ENCODE results near the gene NFATC2.

NFATC2 gene

GRCh38 chr20:51426718-51427650 is 115.5 kb downstream of the NFATC2 start:
- DNase-seq = no peak

- no peak for DNase-seq
Measured at GRCh38 chr20:51425347-51426106, 117.0 kb downstream of the NFATC2 start.

DNA sequence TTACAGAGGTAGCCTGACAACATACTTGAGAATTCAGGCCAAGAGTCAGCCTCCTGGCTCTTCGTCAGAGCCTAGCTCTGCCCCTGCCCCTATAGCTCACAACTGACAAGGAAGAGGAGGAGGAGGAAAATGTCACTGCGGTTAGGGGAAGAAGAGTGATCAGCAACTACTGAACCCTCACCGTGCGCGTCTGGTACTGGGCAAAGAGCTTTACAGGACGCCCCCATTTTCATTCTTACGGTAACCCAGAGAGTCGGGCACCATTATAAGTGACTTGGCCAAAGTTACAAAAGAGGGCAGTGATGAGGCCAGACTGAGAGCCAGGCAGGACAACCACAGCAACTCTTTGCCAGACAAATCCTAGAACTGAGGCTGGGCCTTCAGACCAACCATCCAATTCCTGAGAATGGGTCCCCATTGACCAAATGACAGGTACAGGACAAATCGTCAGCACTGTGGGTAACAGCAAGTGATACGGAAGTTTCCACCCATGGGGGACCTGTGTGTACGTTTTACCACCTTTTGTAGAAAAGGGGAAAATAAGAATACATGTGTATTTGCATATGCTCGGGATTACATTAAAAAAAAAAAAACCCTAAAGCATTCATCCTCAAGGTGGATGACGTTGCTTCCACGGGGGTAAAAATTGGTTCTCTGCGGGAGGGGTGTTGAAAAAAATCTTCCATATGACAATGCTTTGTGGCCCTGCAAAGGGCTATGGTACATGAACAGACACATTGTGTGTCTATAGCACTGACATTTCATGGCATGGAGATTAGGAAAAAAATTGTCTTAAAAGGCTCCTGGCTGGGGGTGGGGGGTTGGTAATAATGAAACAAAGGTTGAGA is 118.0 kb downstream of the NFATC2 start:
- DNase-seq = no peak

DNA sequence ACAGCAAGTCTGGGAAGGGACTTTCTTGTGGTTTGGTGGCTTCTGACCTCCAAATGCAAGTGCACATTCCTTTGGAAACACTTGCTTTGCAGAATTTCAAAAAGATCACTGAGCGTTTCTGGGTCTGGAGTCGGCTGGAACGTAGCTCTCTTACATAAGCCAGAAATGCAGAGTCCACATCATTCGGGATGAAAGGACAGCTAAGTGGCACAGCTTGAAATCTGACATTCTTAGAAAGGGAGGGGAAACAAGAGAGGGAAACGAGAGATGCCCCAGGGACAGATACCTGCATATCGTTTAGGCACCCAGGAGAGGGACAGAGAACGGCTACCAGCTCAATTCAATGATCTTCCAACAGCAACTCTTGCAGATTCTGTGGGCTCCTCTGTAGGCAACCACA is 118.7 kb downstream of the NFATC2 start:
- DNase-seq = no peak

DNA sequence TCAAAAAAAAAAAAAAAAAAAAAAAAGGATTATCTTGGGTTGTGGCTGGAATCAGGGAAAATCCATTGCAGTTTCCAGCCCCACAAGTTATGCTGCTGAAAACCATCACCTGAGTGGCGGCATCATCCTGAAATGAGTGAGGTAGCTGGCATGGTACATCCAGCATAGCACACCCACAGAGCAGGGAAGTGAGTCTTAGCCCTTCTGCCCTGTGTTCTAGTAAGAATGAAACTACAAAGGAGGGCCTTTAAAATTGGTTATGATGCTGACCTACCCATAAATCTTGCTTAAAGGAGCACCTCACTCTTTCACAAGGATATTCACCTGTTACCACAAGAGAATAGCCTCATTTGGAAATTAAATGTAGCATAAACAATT is 119.2 kb downstream of the NFATC2 start:
- no peak for DNase-seq

- no peak for DNase-seq
Measured at GRCh38 chr20:51422514-51423289, 119.8 kb downstream of the NFATC2 start.

GRCh38 chr20:51420805-51421204 is 121.7 kb downstream of the NFATC2 start:
- no peak for DNase-seq

DNA sequence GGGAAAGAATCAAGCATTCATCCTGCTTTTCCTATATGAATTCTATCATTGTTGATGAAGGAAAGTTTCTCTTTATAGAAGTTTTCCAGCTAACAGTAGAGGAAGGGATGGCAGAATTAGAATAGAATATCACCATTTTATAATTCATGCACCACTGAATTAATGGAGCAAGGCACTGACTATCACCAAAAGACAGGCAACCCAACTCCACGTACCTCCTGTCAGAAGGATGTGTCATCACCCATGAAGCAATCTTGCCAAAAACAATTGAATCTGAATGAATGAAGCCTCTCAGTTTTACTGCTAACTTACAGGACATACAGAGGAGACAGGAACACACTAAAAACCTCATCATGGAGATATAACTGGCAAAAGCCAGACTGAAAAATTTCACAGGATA is 122.4 kb downstream of the NFATC2 start:
- no peak for DNase-seq

DNA sequence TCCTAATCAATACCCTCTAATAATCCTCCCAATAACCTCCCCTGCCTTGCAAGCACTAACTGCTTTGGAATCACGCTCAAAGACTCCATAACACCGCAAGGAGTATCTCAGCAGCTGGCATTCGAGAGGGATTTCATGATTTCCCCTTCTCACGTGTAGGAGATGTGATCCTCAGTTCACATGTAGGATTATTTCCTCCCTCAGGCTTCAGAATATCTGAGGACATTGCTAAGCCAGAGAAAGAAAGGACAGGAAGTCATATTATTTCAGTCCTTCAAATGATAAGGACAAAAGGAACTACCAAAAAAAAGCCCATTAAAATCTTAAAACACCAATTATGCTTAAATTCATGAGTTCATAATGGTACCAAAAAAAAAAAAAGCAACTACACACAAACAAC is 122.9 kb downstream of the NFATC2 start:
- DNase-seq = no peak

GRCh38 chr20:51419231-51419630 is 123.3 kb downstream of the NFATC2 start:
- DNase-seq = no peak

DNA sequence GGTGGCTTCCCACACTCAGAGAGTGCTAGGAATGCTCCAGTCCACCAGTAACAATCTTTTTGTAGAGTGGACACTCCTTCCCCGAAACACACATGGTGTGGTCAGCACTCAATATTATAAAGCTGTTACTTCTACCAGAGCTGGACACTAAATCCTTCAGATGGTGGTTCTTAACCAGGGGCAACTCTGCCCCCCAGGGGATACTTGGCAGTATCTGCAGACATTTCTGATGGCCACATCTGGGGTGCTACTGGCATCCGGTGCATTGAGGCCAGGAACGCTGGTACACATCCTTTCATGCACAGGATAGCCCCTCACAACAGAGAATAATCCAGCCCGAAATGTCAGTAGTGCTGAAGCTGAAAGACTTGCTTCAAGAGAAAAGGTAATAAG is 124.4 kb downstream of the NFATC2 start:
- no peak for DNase-seq

- no peak for DNase-seq
Measured at GRCh38 chr20:51417250-51418136, 125.0 kb downstream of the NFATC2 start.

DNA sequence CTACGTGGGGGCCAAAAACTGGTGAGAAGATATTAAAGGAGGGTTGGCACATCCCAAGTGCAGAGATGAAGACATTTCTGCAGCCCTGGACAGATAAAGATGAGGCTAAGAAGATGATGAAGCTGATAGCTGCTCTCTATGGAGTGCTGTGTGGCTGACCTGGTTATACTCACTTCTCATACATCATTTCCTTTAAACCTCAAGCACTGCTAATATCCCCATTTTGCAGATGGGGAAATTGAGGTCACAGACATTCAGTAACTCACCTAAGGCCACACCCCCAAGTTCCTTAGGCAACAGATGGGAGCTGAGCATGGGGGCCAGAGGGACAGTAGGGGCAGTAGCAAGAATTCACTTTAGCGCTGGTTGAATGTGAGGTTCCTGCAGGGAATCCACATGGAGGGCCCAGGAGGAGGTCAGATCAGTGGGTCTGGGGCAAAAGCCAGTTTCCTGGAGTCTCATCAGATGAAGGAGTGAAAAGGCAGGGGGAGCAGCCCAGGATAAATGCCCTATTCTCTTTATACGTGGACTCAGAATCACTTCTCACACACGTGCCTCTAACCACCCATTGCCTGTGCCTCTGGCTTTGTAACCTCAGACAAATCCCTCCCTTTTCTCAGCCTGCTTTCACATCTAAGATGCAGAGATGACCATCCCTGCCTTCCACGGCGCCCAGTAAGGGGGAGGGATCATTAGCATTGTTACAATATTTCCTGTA is 125.8 kb downstream of the NFATC2 start:
- DNase-seq = no peak

- DNase-seq = no peak
Measured at GRCh38 chr20:51413857-51414256, 128.7 kb downstream of the NFATC2 start.

DNA sequence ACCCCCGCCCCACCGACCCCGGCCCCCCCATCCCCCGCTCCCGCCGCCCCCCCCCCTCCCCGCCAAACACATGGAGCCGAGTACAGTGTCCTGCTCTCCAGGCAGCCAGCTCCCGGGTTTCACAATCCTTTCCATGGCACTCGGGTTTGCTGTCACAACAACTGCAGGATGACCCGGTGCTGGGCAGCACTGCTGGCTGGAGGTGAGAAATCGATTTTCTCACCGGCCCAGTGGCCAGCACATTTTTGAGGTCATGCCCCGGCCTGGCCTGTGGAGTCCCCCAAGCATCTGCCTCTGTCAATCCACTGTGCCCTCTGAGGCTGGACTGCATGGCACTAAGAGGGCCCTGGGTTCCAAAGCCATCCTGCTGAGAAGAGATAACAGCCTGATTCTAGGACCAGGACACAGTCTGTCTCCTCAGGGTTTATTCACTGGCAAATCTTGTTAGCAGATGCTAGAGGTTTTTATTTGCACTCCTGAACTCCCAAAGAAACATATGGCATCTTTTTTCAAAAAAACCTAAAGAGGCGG is 129.5 kb downstream of the NFATC2 start:
- DNase-seq = no peak

GRCh38 chr20:51412333-51412871 is 130.1 kb downstream of the NFATC2 start:
- DNase-seq = no peak

DNA sequence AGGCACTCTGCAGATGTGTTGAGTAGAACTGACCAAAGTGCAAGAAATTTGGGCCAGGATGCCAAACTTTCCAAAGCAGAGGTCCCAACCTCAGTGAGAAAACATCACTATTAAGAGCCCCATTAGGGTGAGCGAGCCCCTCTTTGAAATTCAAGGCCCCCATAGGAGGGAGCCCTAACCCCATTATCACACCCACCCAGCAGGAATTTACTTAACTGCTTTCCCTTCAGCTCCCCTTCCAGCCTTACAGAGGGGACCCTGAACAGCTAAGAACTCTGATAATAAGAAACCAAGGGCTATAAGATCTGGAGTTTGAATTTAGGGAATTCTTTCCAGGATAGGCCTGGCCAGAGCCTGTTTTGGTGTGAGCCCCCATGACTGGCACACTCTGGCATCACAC is 130.6 kb downstream of the NFATC2 start:
- DNase-seq = no peak

DNA sequence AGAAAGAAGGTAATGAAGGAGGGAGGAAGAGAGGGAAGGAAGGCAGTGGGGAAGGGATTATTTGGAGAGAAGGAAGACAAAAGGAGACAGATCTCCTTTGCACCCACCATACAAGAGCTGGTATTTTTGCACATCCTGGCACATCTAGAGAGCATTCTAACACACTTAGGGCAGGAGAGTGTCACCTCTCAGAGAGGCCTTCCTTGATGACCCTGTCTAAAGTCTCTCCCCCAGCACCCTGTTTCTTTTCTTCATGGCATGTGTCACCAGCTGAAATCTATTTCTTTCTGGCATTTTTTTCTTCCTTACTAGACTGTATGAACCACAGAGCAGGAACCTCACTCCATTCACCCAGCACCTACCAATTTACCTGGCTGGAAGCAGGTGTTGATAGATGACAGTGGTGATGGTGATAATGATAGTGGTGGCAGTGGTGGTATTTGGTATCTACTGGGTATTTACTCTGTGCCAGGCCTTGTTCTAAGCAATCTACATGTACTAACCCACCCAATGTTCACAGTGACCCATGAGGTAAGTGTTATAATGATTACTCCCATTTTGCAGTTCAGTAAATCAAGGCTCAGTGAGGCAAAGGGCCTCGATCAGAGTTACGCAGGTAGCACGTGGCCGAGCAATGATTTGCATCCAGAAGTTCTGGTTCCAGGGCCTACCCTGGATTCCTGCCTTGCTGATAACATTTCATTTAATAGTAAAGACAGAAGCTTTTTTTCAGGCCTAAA is 131.8 kb downstream of the NFATC2 start:
- DNase-seq = no peak

DNA sequence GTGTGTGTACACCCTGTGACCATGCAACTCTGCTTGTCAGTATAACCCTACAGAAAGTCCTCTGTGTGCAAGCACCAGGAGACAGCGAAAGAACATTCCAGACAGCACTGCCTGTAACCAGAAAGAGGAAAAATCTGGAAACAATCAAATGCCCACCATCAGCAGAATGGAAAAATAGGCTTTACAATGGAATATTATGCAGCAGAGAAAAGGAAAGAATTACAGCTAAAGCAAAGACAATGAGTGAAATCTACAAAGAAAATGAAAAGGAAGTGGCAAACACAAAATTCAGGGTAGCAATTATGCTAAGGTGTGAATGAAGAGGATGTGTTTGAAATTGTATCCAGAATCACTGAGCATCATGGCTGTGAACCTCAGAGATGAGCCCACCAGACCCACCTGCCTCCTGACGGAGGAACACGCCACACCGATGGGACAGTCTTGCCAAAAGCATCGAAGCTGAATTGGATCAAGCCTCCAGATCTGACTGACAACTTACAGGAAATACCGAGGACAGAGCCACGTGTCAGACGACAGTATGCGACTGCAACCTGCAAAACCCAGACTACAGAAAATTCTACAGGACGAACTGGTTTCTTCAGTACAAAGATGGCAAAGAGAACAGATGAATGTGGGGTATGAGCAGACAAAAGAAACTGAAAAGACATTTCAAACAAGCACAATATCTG is 133.2 kb downstream of the NFATC2 start:
- DNase-seq = no peak

Data from SW 1271 (cell line).